ENCODE measurements around the gene PKDCC. TPM values are rescaled to one million over a fixed set of nuclear protein-coding genes. Genes with fewer than 3 reads are reported as not detected.

Gene PKDCC
- total and polyA plus RNA-seq, 2 of the 13 experiments (the other 11 are each of a cell fraction or from before 2014, with no cell fraction given) = 52.6 to 58.8 TPM

- TF ChIP-seq FIP1L1 (IDR thresholded peaks at IDR 0.05; ENCODE audit: borderline replicate concordance, insufficient read depth, low read depth, low read length) = no peak
- TF ChIP-seq RERE (CRISPR knock-in tag; IDR thresholded peaks at IDR 0.05; ENCODE audit: low read depth) = no peak
- no peak for TF ChIP-seq SYNCRIP (IDR thresholded peaks at IDR 0.05; ENCODE audit: insufficient read depth, low read depth, low read length)
- no peak for TF ChIP-seq ZNF562 (CRISPR knock-in tag; IDR thresholded peaks at IDR 0.05; ENCODE audit: borderline replicate concordance)
- TF ChIP-seq RAD21 (CRISPR knock-in tag; IDR thresholded peaks at IDR 0.05) = no peak
- TF ChIP-seq PRDM4 (CRISPR knock-in tag; IDR thresholded peaks at IDR 0.05; ENCODE audit: borderline replicate concordance) = no peak
- 0 out of 2 replicates have a peak, but pooled peaks have one; percentile 28 for TF ChIP-seq GMEB1 (CRISPR knock-in tag; IDR thresholded peaks at IDR 0.05; ENCODE audit: borderline replicate concordance)
- TF ChIP-seq THAP8 (CRISPR knock-in tag; IDR thresholded peaks at IDR 0.05; ENCODE audit: borderline replicate concordance) = no peak
- TF ChIP-seq DPF2 (CRISPR knock-in tag; IDR thresholded peaks at IDR 0.05; ENCODE audit: borderline replicate concordance, low read depth) = 0 out of 2 replicates have a peak, but pooled peaks have one; percentile 16
- no peak for TF ChIP-seq ZNF121 (CRISPR knock-in tag; IDR thresholded peaks at IDR 0.05)
- TF ChIP-seq ZNF33B (CRISPR knock-in tag; IDR thresholded peaks at IDR 0.05) = peak; percentile 49; the same call in 1 of the 2 replicates
- TF ChIP-seq ZNF782 (CRISPR knock-in tag; IDR thresholded peaks at IDR 0.05; ENCODE audit: borderline replicate concordance) = peak; percentile 24; the same call in 1 of the 2 replicates
- TF ChIP-seq RORA (CRISPR knock-in tag; IDR thresholded peaks at IDR 0.05) = no peak
- TF ChIP-seq PRMT3 (CRISPR knock-in tag; IDR thresholded peaks at IDR 0.05; ENCODE audit: borderline replicate concordance, low read depth) = peak; percentile 23; the same call in 1 of the 2 replicates
Observed at GRCh38 chr2:42053791-42054701, 6.2 kb downstream of the PKDCC start (continued).

Measured in HepG2 (cell line).